Fibroblast of lung (primary cell): ENCODE results near the gene SLC38A10.

Experiments used
- EZH2 ChIP-seq: IDR thresholded peaks from 2 replicates; pipeline ENCODE4 v1.5.1; 2012; ENCODE audit warnings: low read length, control low read depth, mild to moderate bottlenecking; ENCODE audit errors: missing control alignments
- TF ChIP-seq, protein P1 (sequence below), 2 donors: IDR thresholded peaks in 1 of 2; conservative IDR thresholded peaks in 1 of 2; 1 replicate in 1 of 2; 2 replicates in 1 of 2; pipeline ENCODE4 v1.5.1; 2011 to 2012; ENCODE audit warnings: low read length in 2 of 2, control low read depth in 1 of 2, inconsistent platforms in 1 of 2, low read depth in 1 of 2, mild to moderate bottlenecking in 1 of 2

DNA sequence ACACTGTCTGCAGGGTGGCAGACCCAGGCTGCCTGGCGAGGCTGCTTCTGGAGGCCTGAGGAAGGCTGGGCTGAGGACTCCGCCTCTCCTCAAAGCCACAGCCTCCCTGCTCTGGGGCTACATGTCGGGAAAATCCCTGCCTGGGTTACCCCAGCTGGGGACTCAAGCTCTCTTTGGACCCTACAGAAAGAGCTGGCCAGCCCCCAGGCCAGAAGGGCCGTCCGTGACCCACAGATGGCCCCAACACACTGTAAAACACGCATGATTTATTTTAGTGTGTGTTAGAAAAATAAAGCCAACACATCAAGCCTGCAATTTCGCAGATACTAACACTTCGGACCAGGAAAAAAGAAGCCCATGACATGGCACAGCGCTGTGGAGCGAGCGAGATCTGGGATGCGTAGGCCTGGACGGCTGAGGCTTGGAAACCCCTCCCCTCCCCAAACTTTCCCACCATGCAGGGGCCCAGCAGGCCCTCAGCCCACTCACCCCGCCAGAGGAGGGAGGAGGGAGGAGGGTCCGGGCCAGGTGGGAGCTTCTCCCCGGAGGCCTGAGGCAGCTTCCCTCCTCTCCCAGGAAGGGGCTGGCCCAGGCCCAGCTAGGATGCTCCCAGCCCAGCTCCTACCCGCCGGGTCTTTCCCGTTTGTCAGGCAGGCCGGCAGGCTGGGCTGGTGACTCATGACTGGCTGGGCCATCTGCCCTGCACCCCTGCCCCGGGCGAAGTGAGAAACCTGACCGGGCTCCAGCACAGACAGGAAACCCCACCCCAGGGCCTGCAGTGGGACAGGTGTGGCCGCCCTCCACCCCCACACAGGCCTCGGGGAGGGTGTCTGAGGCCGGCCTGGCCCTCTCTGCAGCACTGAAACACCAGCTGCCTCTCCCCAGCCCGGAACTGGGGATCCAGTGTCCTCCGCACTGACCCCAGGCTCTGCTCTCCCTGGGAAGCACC lies 34.1 kb upstream of the SLC38A10 start:
- TF ChIP-seq, protein P1, sequence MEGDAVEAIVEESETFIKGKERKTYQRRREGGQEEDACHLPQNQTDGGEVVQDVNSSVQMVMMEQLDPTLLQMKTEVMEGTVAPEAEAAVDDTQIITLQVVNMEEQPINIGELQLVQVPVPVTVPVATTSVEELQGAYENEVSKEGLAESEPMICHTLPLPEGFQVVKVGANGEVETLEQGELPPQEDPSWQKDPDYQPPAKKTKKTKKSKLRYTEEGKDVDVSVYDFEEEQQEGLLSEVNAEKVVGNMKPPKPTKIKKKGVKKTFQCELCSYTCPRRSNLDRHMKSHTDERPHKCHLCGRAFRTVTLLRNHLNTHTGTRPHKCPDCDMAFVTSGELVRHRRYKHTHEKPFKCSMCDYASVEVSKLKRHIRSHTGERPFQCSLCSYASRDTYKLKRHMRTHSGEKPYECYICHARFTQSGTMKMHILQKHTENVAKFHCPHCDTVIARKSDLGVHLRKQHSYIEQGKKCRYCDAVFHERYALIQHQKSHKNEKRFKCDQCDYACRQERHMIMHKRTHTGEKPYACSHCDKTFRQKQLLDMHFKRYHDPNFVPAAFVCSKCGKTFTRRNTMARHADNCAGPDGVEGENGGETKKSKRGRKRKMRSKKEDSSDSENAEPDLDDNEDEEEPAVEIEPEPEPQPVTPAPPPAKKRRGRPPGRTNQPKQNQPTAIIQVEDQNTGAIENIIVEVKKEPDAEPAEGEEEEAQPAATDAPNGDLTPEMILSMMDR (conservative IDR thresholded peaks at IDR 0.05 in 1 of 2, IDR thresholded peaks at IDR 0.05 in 1 of 2; ENCODE audit: low read depth in 1 of 2, low read length in 2 of 2) = no peak
- no peak for TF ChIP-seq EZH2
